Small intestine (tissue), 7 donors: ENCODE measurements around the gene PPP2R2B. TPM values are rescaled to one million over a fixed set of nuclear protein-coding genes. Genes with fewer than 3 reads are reported as not detected.

Experiments used
- DNase-seq, 2 donors: peaks; one replicate each; pipeline versions ENCODE4 v3.0.0 to v3.0.0-alpha.2; 2013
- FAIRE-seq: peaks from 2 replicates; lab custom pipeline; 2012; peaks lifted over from hg19 to GRCh38; lab: Jason Lieb, UNC
- H3K27ac ChIP-seq, 3 donors: one replicate each; pipeline ENCODE4 v1.5.1; 2013; ENCODE audit warnings: low read length in 2 of 3, mild to moderate bottlenecking in 2 of 3, control low read depth in 1 of 3, inconsistent platforms in 1 of 3, low read depth in 1 of 3, moderate library complexity in 1 of 3
- H3K27me3 ChIP-seq, 3 donors: one replicate each; pipeline ENCODE4 v1.6.1; 2013; ENCODE audit warnings: low read length in 3 of 3, inconsistent platforms in 1 of 3; ENCODE audit not compliant: control insufficient read depth in 3 of 3, insufficient read depth in 3 of 3
- H3K36me3 ChIP-seq, 3 donors: one replicate each; pipeline ENCODE4 v1.6.1; 2013; ENCODE audit warnings: low read length in 3 of 3, inconsistent platforms in 1 of 3, low read depth in 1 of 3, mild to moderate bottlenecking in 1 of 3, moderate library complexity in 1 of 3; ENCODE audit not compliant: control insufficient read depth in 3 of 3, insufficient read depth in 2 of 3
- H3K4me1 ChIP-seq, 3 donors: one replicate each; pipeline ENCODE4 v1.6.1; 2013; ENCODE audit warnings: low read length in 2 of 3, inconsistent platforms in 1 of 3, low read depth in 1 of 3, mild to moderate bottlenecking in 1 of 3, moderate library complexity in 1 of 3; ENCODE audit not compliant: control insufficient read depth in 3 of 3, insufficient read depth in 2 of 3
- H3K4me3 ChIP-seq, 3 donors: one replicate each; pipeline ENCODE4 v1.5.1; 2013; ENCODE audit warnings: low read length in 3 of 3, control low read depth in 1 of 3, inconsistent platforms in 1 of 3, low read depth in 1 of 3, mild to moderate bottlenecking in 1 of 3, moderate library complexity in 1 of 3
- H3K9me3 ChIP-seq, 2 donors: one replicate each; pipeline ENCODE4 v1.6.1; 2013; ENCODE audit warnings: low read depth in 1 of 2, low read length in 1 of 2; ENCODE audit not compliant: control insufficient read depth in 2 of 2, insufficient read depth in 1 of 2
- WGBS, 3 donors: extraction: QIAGEN DNeasy Blood & Tissue Kit; methylation state at CpG; one replicate each; pipeline ENCODE4 v1.1.7; 2013; 5-methylcytosine and 5-hydroxymethylcytosine counted together
- polyA plus RNA-seq, 4 donors: library from polyadenylated mRNA; stranded (reverse) in 3 of 4; unstranded in 1 of 4; fragments of 200-250 nt in 3 of 4; fragments of 120-200 nt in 1 of 4; gene quantifications; one replicate each; pipeline versions ENCODE4 v1.2.1 to v1.2.3, GENCODE V29; 2013
- donor health status: healthy with polysubstance abuse.
- donor health status: control.
- donor health status: control.
- donor health status: Bipolar disorder and iron deficiency.
- donor health status: healthy.

The PPP2R2B gene
- polyA plus RNA-seq, 4 donors: 0.22 to 3.8 (median 1.6) TPM

- H3K9me3 ChIP-seq: peaks cover 0 to 15% of the 10 kb centered on the region in 2 donors
- no peak overlapping the region for H3K27ac ChIP-seq
- no peak for FAIRE-seq
- 76 to 87% (median 77%) methylated on average over 2 of the region's 2 CpGs for WGBS, 3 donors
- H3K4me1 ChIP-seq: no peaks in the 10 kb centered on the region
- H3K4me3 ChIP-seq: no peak overlapping the region
- no peaks in the 10 kb centered on the region for H3K27me3 ChIP-seq
- no peaks in the 10 kb centered on the region for H3K36me3 ChIP-seq
- no peak for DNase-seq
Observed at GRCh38 chr5:146726020-146726419, 152.5 kb downstream of the PPP2R2B start.

DNA sequence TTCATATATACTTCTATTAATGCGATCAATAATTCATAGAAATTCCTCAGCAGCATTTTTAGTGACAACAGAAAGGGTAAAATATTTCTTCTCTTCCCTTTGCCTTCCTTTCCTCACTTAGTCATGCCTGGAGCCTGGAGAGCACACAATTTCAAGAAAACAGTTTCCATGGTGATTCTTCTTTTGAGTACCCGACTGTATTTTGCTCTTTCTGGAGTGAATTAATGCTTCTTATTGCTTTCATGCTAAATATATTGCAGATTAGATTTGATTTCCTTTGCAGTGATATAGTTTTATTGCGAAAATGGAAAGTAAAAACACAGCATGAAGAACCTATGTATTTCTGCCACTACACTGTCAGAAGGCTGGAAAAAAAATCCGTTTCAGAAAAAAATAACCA lies 153.5 kb downstream of the PPP2R2B start:
- WGBS, 3 donors: 70 to 73% (median 72%) methylated on average over 4 of the region's 4 CpGs
- FAIRE-seq: no peak
- DNase-seq: no peak
- H3K4me1 ChIP-seq: no peaks in the 10 kb centered on the region
- no peaks in the 10 kb centered on the region for H3K36me3 ChIP-seq
- H3K9me3 ChIP-seq: peaks cover 0 to 14% of the 10 kb centered on the region in 2 donors
- no peak overlapping the region for H3K4me3 ChIP-seq
- H3K27me3 ChIP-seq: no peaks in the 10 kb centered on the region
- H3K27ac ChIP-seq: no peak overlapping the region

- Histone ChIP-seq H3K36me3 (no peaks in the 10 kb centered on the region), H3K4me1 (no peaks in the 10 kb centered on the region), H3K4me3 (no peak overlapping the region), H3K27ac (no peak overlapping the region), H3K27me3 (no peaks in the 10 kb centered on the region), H3K9me3 (no peaks in the 10 kb centered on the region)
- FAIRE-seq (no peak), DNase-seq (no peak)
- 67 to 76% (median 72%) methylated on average over 1 of the region's 1 CpG for WGBS, 3 donors
Observed at GRCh38 chr5:146722361-146722779, 156.2 kb downstream of the PPP2R2B start.

DNA sequence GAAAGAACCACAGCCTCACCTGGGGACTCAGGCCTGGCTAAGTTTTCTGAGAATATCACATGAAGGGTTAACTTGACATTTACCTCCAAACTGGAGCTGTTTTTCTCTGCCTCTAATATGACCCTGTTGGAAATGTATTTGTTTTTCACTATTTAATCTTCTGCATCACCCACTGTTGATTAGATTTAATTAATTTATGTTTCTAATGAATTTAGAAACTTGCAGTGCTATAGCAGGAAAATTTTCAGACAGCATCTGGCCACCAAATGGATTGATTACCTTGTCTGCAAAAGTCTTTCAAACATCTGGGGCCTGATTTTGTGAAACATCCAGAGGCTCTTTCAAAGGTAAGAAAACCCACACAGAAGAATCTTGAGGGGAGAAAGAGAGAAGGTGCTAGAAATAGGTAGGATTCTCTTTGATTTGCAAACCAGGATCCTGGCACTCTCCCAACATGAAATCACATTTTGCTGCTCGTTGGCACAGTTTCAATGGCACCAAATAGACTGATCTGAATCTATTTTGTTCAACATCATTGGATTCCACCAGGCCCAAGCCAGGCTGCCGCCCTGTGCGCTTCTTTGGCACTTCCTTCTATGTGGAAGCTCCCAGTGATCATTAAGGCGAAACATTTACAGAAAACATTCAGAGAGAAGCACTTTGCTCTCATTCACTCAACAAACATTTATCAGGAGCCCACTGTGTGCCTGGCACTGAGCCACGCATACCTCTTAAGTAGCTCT lies 157.3 kb downstream of the PPP2R2B start:
- DNase-seq: no peak
- no peaks in the 10 kb centered on the region for H3K4me1 ChIP-seq
- H3K36me3 ChIP-seq: no peaks in the 10 kb centered on the region
- WGBS, 3 donors: 62 to 74% (median 74%) methylated on average over 5 of the region's 5 CpGs
- H3K27ac ChIP-seq: no peak overlapping the region
- FAIRE-seq: no peak
- H3K27me3 ChIP-seq: no peaks in the 10 kb centered on the region
- H3K4me3 ChIP-seq: no peak overlapping the region
- H3K9me3 ChIP-seq: no peaks in the 10 kb centered on the region

- no peaks in the 10 kb centered on the region for H3K4me1 ChIP-seq
- H3K36me3 ChIP-seq: no peaks in the 10 kb centered on the region
- no peaks in the 10 kb centered on the region for H3K27me3 ChIP-seq
- no peak for DNase-seq
- H3K4me3 ChIP-seq: no peak overlapping the region
- H3K27ac ChIP-seq: no peak overlapping the region
- 39 to 53% (median 52%) methylated on average over 1 of the region's 1 CpG for WGBS, 3 donors
- no peaks in the 10 kb centered on the region for H3K9me3 ChIP-seq
- no peak for FAIRE-seq
Observed at GRCh38 chr5:146720107-146720506, 158.4 kb downstream of the PPP2R2B start.

DNA sequence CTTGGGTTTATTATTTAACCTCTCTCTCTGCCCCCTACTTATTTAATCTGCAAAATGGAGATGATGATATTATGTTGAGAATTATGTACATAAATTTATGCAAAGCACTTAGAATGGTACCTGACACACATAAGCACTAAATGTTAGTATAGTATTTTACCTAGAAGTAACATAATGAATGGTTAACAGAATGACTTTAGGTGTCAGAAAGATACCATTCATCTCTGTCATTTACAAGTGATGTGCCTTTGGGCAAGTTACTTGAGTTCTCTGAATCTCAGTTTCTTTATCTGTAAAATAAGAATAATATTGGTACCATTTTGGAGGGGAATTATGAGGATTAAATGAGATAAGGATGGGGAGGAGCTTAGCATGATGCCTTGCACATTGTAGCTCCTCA lies 159.4 kb downstream of the PPP2R2B start:
- H3K27me3 ChIP-seq: no peaks in the 10 kb centered on the region
- no peaks in the 10 kb centered on the region for H3K4me1 ChIP-seq
- H3K9me3 ChIP-seq: no peaks in the 10 kb centered on the region
- H3K27ac ChIP-seq: no peak overlapping the region
- H3K4me3 ChIP-seq: no peak overlapping the region
- no peak for FAIRE-seq
- DNase-seq: no peak
- H3K36me3 ChIP-seq: no peaks in the 10 kb centered on the region

GRCh38 chr5:146718609-146719008 lies 159.9 kb downstream of the PPP2R2B start:
- Histone ChIP-seq H3K36me3 (no peaks in the 10 kb centered on the region), H3K27ac (no peak overlapping the region), H3K9me3 (no peaks in the 10 kb centered on the region), H3K27me3 (no peaks in the 10 kb centered on the region), H3K4me1 (no peaks in the 10 kb centered on the region), H3K4me3 (no peak overlapping the region)
- DNase-seq (no peak), FAIRE-seq (no peak)
- whole genome bisulfite sequencing, 3 donors: 66 to 79% (median 75%) methylated on average over 3 of the region's 3 CpGs

GRCh38 chr5:146717951-146718350 lies 160.6 kb downstream of the PPP2R2B start:
- DNase-seq: no peak
- H3K4me1 ChIP-seq: no peaks in the 10 kb centered on the region
- no peak for FAIRE-seq
- H3K4me3 ChIP-seq: no peak overlapping the region
- H3K36me3 ChIP-seq: no peaks in the 10 kb centered on the region
- no peak overlapping the region for H3K27ac ChIP-seq
- 64 to 71% (median 71%) methylated on average over 3 of the region's 3 CpGs for WGBS, 3 donors
- H3K27me3 ChIP-seq: no peaks in the 10 kb centered on the region
- H3K9me3 ChIP-seq: no peaks in the 10 kb centered on the region

DNA sequence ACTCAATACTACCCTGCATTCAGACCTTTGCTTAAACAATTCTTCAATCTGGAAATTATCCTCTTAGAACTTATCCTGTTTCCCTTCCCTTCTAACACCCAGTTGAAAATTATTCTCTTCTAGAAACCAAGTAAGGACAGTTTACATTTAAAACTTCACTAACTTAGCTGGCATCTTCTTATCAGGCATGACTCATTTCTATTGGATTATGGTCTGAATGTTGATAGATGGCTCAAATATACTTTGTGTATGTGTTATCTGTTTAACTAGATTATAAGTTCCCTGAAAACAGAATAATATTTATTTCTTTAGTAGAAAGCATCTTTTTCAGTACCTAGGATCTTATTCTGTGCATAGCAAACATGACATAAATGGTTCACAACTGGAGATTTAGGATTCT lies 161.9 kb downstream of the PPP2R2B start:
- no peak overlapping the region for H3K27ac ChIP-seq
- no peaks in the 10 kb centered on the region for H3K4me1 ChIP-seq
- no peaks in the 10 kb centered on the region for H3K9me3 ChIP-seq
- FAIRE-seq (no peak), DNase-seq (no peak)
- no peak overlapping the region for H3K4me3 ChIP-seq
- H3K36me3 ChIP-seq: no peaks in the 10 kb centered on the region
- H3K27me3 ChIP-seq: no peaks in the 10 kb centered on the region
